NCI-H2171 (cell line): ENCODE measurements around the gene OR2A25.

Source experiments
- DNase-seq: peaks from one replicate; lab custom pipeline; 2025; lab: John Stamatoyannopoulos, UW

OR2A25 gene

GRCh38 chr7:144074374-144074773, 4.8 kb downstream of the OR2A25 start:
- no peak for DNase-seq

- no peak for DNase-seq
These were observed 16.4 kb downstream of the OR2A25 start, which contains the start of gene OR2A12 for GRCh38 chr7:144085978-144086377. OR2A12 (plus strand) TSS chr7:144086278; CDS start chr7:144095108, 8,830 bp downstream.

GRCh38 chr7:144086730-144087129, 17.1 kb downstream of the OR2A25 start:
- no peak for DNase-seq

GRCh38 chr7:144087230-144087629, 17.6 kb downstream of the OR2A25 start:
- no peak for DNase-seq

- no peak for DNase-seq
These were observed 21.1 kb downstream of the OR2A25 start for GRCh38 chr7:144090667-144091066.

- no peak for DNase-seq
These were observed 29.2 kb downstream of the OR2A25 start for GRCh38 chr7:144098776-144099175.

GRCh38 chr7:144100607-144101006, 31.0 kb downstream of the OR2A25 start:
- no peak for DNase-seq

GRCh38 chr7:144102041-144102440, 32.4 kb downstream of the OR2A25 start:
- no peak for DNase-seq

- DNase-seq: no peak
These were observed 35.6 kb downstream of the OR2A25 start for GRCh38 chr7:144105211-144105610.

- no peak for DNase-seq
These were observed 39.7 kb downstream of the OR2A25 start, which contains the start of gene OR2A2 for GRCh38 chr7:144109283-144109682. OR2A2 (plus strand) TSS chr7:144109583; CDS start chr7:144109583, 0 bp downstream.

- DNase-seq: no peak
These were observed 40.7 kb downstream of the OR2A25 start for GRCh38 chr7:144110272-144110671.

GRCh38 chr7:144113651-144114050, 44.0 kb downstream of the OR2A25 start:
- DNase-seq: no peak

- DNase-seq: no peak
These were observed 48.7 kb downstream of the OR2A25 start for GRCh38 chr7:144118341-144118740.

- no peak for DNase-seq
These were observed 53.3 kb downstream of the OR2A25 start, which contains the start of gene OR2A14 for GRCh38 chr7:144122876-144123275. OR2A14 (plus strand) TSS chr7:144123176; CDS start chr7:144129113, 5,937 bp downstream.
